Fibroblast of skin of abdomen (primary cell): ENCODE results near the gene PTPRN.
"Not testable (repeated sequence)": the region's sequence is repeated elsewhere in the genome, so short reads cannot be mapped to it uniquely, and the experiment has no call there.

Experiments used
- DNase-seq: peaks from one replicate; pipeline ENCODE4 v3.0.0-alpha.2; 2013

PTPRN gene

GRCh38 chr2:219306047-219306446 lies 3.2 kb downstream of the PTPRN start:
- DNase-seq: no peak

GRCh38 chr2:219304223-219304622 lies 5.0 kb downstream of the PTPRN start:
- no peak for DNase-seq

- no peak for DNase-seq
These were observed 6.7 kb downstream of the PTPRN start for GRCh38 chr2:219302412-219302968.

- DNase-seq: no peak
These were observed 9.2 kb downstream of the PTPRN start for GRCh38 chr2:219300022-219300421.

GRCh38 chr2:219299372-219299760 lies 9.8 kb downstream of the PTPRN start:
- no peak for DNase-seq

- peak; percentile 70 for DNase-seq
These were observed 10.3 kb downstream of the PTPRN start for GRCh38 chr2:219298759-219299371.

GRCh38 chr2:219297766-219298456 lies 11.3 kb downstream of the PTPRN start:
- DNase-seq: no peak

- no peak for DNase-seq
These were observed 12.4 kb downstream of the PTPRN start for GRCh38 chr2:219296631-219297391.

GRCh38 chr2:219296142-219296541 lies 13.1 kb downstream of the PTPRN start:
- DNase-seq: no peak

- peak; percentile 63 for DNase-seq
These were observed 14.5 kb downstream of the PTPRN start for GRCh38 chr2:219294356-219295351.

GRCh38 chr2:219293736-219294231 lies 15.4 kb downstream of the PTPRN start:
- no peak for DNase-seq

GRCh38 chr2:219292616-219293015 lies 16.6 kb downstream of the PTPRN start:
- no peak for DNase-seq

GRCh38 chr2:219291910-219292490 lies 17.2 kb downstream of the PTPRN start:
- no peak for DNase-seq

GRCh38 chr2:219291394-219291793 lies 17.8 kb downstream of the PTPRN start:
- no peak for DNase-seq

GRCh38 chr2:219290381-219291171 lies 18.6 kb downstream of the PTPRN start:
- DNase-seq: no peak

- DNase-seq: peak; percentile 86
These were observed 19.5 kb downstream of the PTPRN start for GRCh38 chr2:219289537-219290361.

- DNase-seq: no peak
These were observed 20.0 kb downstream of the PTPRN start for GRCh38 chr2:219289195-219289536.

- no peak for DNase-seq
These were observed 21.5 kb downstream of the PTPRN start for GRCh38 chr2:219287580-219288265.

GRCh38 chr2:219287116-219287440 lies 22.1 kb downstream of the PTPRN start:
- DNase-seq: not testable (repeated sequence)
